ENCODE measurements around the gene RGPD6. TPM values are rescaled to one million over a fixed set of nuclear protein-coding genes. Genes with fewer than 3 reads are reported as not detected.
"Not testable (repeated sequence)": the region's sequence is repeated elsewhere in the genome, so short reads cannot be mapped to it uniquely, and the experiment has no call there.

Gene RGPD6
- total RNA-seq: 11.5 TPM
- long read RNA-seq, full-length matches to known transcripts: 3 of 6 reads
- long read RNA-seq, partial matches to known transcripts: 3 of 6 reads
- long read RNA-seq, other reads (novel, unspliced or antisense): 0 of 6 reads

GRCh38 chr2:110576763-110577416 is at the start of gene RGPD6:
TSS of gene RGPD6 (minus strand) at chr2:110577222. CDS start at chr2:110577024, 198 bp downstream.
- H3K9me3 ChIP-seq (replicated peaks); H3K27me3 ChIP-seq (ENCODE audit: low read depth); H3K27ac ChIP-seq (replicated peaks); intact Hi-C loops (cut with micrococcal nuclease); H3K4me1 ChIP-seq; DNase-seq; H3K36me3 ChIP-seq; H3K4me3 ChIP-seq: not testable (repeated sequence)

- H3K27me3 ChIP-seq (ENCODE audit: low read depth); DNase-seq; H3K9me3 ChIP-seq (replicated peaks); H3K27ac ChIP-seq (replicated peaks); intact Hi-C loops (cut with micrococcal nuclease); H3K4me3 ChIP-seq; H3K4me1 ChIP-seq; H3K36me3 ChIP-seq: not testable (repeated sequence)
Observed at GRCh38 chr2:110619326-110619939, 42.4 kb upstream of the RGPD6 start.

GRCh38 chr2:110613927-110614326 is 36.9 kb upstream of the RGPD6 start:
- intact Hi-C loops (cut with micrococcal nuclease); H3K27me3 ChIP-seq (ENCODE audit: low read depth); H3K4me3 ChIP-seq; DNase-seq; H3K36me3 ChIP-seq; H3K4me1 ChIP-seq; H3K9me3 ChIP-seq (replicated peaks); H3K27ac ChIP-seq (replicated peaks): not testable (repeated sequence)

- intact Hi-C loops (cut with micrococcal nuclease); H3K36me3 ChIP-seq; H3K9me3 ChIP-seq (replicated peaks); H3K27ac ChIP-seq (replicated peaks); H3K4me1 ChIP-seq; DNase-seq; H3K27me3 ChIP-seq (ENCODE audit: low read depth); H3K4me3 ChIP-seq: not testable (repeated sequence)
Observed at GRCh38 chr2:110610613-110611250, 33.7 kb upstream of the RGPD6 start.

- H3K4me3 ChIP-seq, DNase-seq: not testable (repeated sequence)
Observed at GRCh38 chr2:110609843-110610612, 33.0 kb upstream of the RGPD6 start.

GRCh38 chr2:110608788-110609502 is 31.9 kb upstream of the RGPD6 start:
- H3K4me3 ChIP-seq; H3K9me3 ChIP-seq (replicated peaks); intact Hi-C loops (cut with micrococcal nuclease); DNase-seq; H3K27ac ChIP-seq (replicated peaks); H3K36me3 ChIP-seq; H3K27me3 ChIP-seq (ENCODE audit: low read depth); H3K4me1 ChIP-seq: not testable (repeated sequence)

More at GRCh38 chr2:110609843-110610612, 33.0 kb upstream of the RGPD6 start:
- H3K27ac ChIP-seq (replicated peaks); H3K9me3 ChIP-seq (replicated peaks); H3K4me1 ChIP-seq; H3K27me3 ChIP-seq (ENCODE audit: low read depth); intact Hi-C loops (cut with micrococcal nuclease); H3K36me3 ChIP-seq: not testable (repeated sequence)

GRCh38 chr2:110605057-110605456 is 28.0 kb upstream of the RGPD6 start:
- H3K27ac ChIP-seq (replicated peaks); H3K27me3 ChIP-seq (ENCODE audit: low read depth); intact Hi-C loops (cut with micrococcal nuclease); H3K4me1 ChIP-seq; DNase-seq; H3K9me3 ChIP-seq (replicated peaks); H3K36me3 ChIP-seq; H3K4me3 ChIP-seq: not testable (repeated sequence)

GRCh38 chr2:110603917-110604591 is 27.0 kb upstream of the RGPD6 start:
- H3K9me3 ChIP-seq (replicated peaks); H3K27ac ChIP-seq (replicated peaks); DNase-seq; H3K4me1 ChIP-seq; H3K27me3 ChIP-seq (ENCODE audit: low read depth); H3K36me3 ChIP-seq; H3K4me3 ChIP-seq; intact Hi-C loops (cut with micrococcal nuclease): not testable (repeated sequence)

- intact Hi-C loops (cut with micrococcal nuclease); H3K27ac ChIP-seq (replicated peaks); H3K4me3 ChIP-seq; H3K4me1 ChIP-seq; H3K9me3 ChIP-seq (replicated peaks); H3K36me3 ChIP-seq; DNase-seq; H3K27me3 ChIP-seq (ENCODE audit: low read depth): not testable (repeated sequence)
Observed at GRCh38 chr2:110602139-110602538, 25.1 kb upstream of the RGPD6 start.

- intact Hi-C loops (cut with micrococcal nuclease); DNase-seq; H3K27ac ChIP-seq (replicated peaks); H3K36me3 ChIP-seq; H3K4me1 ChIP-seq; H3K4me3 ChIP-seq; H3K9me3 ChIP-seq (replicated peaks); H3K27me3 ChIP-seq (ENCODE audit: low read depth): not testable (repeated sequence)
Observed at GRCh38 chr2:110591973-110592372, 15.0 kb upstream of the RGPD6 start.

GRCh38 chr2:110589677-110590330 is 12.8 kb upstream of the RGPD6 start:
- not testable (repeated sequence) for H3K27me3 ChIP-seq (ENCODE audit: low read depth); H3K9me3 ChIP-seq (replicated peaks)

GRCh38 chr2:110588520-110588919 is 11.5 kb upstream of the RGPD6 start:
- DNase-seq; H3K27ac ChIP-seq (replicated peaks); H3K4me1 ChIP-seq; H3K27me3 ChIP-seq (ENCODE audit: low read depth); H3K36me3 ChIP-seq; intact Hi-C loops (cut with micrococcal nuclease); H3K4me3 ChIP-seq; H3K9me3 ChIP-seq (replicated peaks): not testable (repeated sequence)

More at GRCh38 chr2:110589677-110590330, 12.8 kb upstream of the RGPD6 start:
- H3K27ac ChIP-seq (replicated peaks); H3K4me1 ChIP-seq; intact Hi-C loops (cut with micrococcal nuclease); H3K36me3 ChIP-seq; H3K4me3 ChIP-seq; DNase-seq: not testable (repeated sequence)
